ENCODE results near the gene IFIT1. TPM values are rescaled to one million over a fixed set of nuclear protein-coding genes. Genes with fewer than 3 reads are reported as not detected.
"Not testable (repeated sequence)": the region's sequence is repeated elsewhere in the genome, so short reads cannot be mapped to it uniquely, and the experiment has no call there.

IFIT1 gene
- polyA plus RNA-seq, 3 donors = 19.1 to 22.9 (median 20.9) TPM

DNA sequence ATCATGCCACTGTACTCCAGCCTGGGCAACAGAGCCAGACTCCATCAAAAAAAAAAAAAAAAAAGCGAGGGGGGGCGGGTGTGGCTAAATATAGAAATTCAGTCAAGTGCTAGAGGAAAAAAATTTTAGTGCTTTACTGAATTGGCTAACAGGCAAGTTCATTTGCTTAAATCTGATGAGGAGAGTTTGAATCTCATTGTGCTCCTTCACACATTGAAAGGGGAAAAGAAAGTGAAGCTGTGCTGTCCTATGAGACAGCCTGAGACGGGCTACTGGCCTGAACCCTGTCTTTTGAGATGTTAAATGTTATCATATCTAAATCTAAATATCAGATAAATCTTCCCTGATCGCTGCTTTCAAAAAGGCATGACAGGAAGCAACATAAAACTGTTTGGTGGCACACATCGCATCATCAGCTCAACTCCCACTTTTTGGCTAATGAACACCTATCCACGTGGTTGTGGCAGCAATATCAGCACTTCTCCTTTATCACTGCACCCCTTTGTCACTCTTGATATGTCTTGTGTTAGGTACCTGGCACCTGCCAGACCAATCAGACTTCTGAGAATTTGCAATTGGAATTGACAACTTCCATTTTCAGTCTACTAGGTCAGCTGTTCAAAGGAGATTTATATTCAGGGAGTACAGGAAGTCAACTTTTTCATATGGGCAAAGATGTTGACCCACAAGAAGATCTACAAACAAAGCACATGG lies 28.5 kb upstream of the IFIT1 start:
- no peak for DNase-seq (ENCODE audit: low read depth in 3 of 3, low spot score in 2 of 3)

DNA sequence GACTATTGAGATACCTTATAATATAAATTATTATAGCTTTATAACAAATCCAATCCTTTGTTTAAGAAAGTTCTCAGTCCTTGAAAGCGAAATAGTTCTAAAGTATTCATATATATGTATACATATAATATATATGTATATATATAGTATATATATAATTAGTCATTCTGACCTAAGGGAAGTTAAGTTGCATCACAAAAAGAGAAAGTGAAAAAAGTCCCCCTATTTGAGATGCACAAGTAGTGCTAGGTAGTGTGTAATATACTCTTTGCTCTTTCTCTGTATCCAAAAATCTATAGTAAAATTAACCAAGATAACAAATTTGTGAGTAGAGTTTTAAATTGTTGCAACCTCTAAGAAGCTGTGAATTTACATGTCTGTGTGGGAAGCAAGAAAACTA lies 27.9 kb upstream of the IFIT1 start:
- DNase-seq (ENCODE audit: low read depth in 3 of 3, low spot score in 2 of 3) = no peak

DNA sequence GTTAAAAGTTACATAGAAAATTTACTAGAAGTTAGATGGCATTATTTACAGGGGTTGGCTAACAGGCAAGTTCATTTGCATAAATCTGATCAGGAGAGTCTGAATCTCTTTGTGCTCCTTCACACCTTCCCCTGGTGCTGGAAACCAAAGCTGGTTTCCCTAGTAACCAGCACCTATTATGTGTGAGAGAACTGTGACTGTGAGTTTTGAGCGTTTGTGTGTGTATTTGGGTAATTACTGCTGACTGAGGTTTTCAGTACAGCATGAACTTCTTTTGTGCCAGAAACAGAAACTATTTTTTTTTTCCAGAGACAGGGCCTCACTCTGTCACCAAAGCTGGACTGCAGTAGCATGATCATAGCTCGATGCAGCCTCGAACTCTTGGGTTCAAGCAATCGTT lies 24.9 kb upstream of the IFIT1 start:
- DNase-seq (ENCODE audit: low read depth in 3 of 3, low spot score in 2 of 3) = no peak

DNA sequence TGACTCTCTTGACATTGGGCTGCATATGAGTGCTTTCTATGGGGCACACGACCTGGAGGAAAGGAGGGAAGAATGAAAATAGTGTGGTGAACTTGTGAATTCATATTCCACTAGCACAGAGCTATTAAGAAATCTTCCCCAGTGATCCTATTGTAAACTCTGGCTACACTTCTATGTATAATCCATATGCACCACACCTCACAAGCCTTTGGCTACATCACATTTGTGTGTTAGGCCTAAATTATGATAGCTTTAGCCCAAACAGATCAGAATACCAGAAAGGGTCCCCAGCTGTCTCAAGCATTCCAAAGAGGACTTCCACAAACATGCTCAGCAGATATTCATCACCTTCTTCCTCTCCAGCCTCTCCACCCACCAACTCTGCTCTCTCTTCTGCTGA lies 24.3 kb upstream of the IFIT1 start:
- DNase-seq (ENCODE audit: low read depth in 3 of 3, low spot score in 2 of 3) = no peak

DNA sequence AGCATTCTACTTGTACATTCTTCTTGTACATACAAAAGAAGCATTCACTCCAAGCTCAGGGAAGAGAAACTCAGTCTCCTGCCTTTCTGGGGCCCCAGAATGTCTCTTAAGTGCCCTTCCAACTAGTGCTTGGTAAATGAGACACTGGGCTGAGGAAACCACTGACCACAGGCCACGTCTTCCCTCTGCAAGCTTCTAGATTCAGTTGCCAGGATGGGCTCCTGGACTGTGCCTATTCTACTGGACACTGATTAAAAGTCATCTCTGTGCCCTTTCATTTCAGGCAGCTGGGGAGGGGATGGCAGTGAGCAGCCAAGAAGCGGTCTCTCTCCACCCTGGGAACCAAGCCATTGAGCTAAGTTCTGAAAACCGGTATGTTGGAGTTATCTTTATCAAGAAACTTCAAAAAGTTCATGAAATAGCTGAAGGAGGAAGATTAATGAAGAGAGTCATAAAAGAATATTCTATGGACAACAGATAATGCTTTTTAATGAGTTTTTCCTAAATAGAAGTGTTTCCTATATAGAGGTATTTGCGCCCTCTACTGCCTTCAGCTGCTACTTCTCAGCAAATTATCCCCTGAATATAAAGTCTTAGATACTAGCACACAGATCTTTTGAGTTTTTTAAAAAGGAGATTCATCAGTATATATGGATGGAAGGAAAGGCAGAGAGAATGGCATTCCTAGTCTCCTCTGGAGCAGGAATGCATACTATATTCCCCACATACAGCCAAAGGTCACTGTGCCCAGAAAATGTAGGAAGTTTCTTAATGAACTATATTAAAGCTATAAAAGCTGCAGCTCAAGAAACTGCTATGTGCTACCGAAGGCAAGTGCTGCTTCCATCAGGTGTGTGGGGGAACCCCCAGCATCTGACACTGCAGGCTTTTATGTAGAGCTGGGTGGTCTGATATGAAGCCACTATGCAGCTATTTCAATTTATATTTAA lies 23.0 kb upstream of the IFIT1 start:
- DNase-seq (ENCODE audit: low read depth in 3 of 3, low spot score in 2 of 3) = no peak

DNA sequence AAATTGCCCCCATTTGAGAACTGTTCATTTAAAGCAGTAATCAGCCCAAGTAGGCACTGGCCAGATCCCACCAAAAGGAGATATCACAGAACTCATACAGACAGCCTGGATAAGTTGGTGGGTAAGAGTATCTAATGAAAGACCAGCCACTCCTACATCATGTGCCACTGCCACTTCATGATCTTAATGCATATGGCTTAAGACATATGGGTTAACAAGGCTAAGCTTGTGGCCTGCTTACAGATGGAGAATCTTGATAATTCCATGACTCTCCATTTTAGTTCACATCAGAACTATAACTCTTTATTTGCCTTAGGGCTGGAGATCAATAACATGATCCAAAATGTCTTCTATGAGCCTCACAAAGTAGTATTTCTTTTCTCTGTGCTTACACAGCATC lies 21.3 kb upstream of the IFIT1 start:
- no peak for DNase-seq (ENCODE audit: low read depth in 3 of 3, low spot score in 2 of 3)

DNA sequence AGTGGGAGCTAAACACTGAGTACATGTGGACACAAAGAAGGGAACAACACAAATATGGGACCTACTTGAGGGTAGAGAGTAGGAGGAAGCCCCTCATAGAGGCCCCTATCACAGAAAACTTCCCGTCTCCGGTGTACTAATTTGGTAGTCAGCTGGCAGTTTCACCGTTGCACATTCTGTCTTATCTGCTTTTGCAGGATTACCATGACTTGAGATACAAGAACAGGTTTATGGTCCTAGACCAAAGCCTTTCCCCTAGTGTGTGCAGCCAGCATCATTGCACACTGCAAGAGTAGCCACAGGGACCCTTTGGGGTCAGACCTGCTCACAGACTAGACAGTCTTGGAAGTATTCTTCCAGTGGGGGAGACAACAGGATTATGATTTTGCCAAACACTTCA lies 20.4 kb upstream of the IFIT1 start:
- DNase-seq (ENCODE audit: low read depth in 3 of 3, low spot score in 2 of 3) = no peak

DNA sequence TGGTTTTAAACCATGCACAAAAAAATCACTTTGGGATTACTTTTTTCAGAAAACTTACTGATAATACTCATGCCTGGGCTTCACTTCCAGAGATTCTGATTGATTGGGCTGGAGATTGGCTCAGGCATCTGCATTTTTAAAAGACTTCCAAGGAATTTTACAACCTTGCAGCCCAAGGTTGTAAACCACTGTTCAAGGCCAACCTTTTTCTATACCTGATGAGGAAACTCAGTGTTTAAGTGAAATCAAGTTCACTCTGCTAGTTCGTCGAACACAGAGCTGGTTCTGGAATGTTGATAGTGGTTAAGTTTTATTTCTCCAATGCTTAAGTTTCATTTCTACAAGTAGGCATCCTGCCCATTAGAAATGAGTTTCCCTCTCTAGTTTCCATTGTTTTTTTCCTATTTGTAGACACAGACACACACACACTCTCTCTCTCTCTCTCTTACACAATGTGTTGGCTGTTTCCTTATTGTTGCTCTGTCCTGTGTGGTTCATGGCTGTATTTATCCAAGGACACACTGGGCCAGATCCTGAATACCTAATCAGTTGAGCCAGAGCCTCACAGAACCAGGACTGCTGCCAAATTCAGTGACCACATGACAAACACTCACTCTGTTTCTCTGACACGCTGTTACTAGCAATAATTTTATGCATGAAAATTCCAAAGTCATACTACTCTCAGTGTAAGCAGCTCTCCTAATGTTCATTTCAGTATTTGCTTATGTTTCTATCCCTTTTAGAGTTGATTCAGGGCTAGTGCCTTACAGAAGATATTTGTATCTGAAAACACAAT lies 18.3 kb upstream of the IFIT1 start:
- DNase-seq (ENCODE audit: low read depth in 3 of 3, low spot score in 2 of 3) = no peak

DNA sequence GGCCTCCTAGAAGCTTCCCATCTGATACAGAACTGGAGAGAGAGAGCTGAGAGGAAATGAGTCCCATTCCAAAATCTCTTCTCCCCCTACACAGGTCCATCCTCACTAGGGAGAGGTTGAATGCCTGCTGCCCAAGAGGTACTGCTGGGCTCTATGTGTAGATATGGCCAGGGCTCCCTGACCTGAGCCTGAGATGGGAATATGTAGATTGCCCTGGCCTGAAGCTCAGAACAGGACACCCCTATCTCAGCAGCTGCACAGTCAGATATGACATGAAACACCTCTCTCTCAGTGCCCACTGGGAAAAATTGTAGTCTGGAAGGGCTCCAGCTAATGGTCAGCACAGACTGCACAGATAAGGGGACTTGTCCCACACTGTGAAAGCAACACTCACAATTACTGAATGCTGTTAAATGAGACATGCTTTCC lies 17.7 kb upstream of the IFIT1 start:
- no peak for DNase-seq (ENCODE audit: low read depth in 3 of 3, low spot score in 2 of 3)

DNA sequence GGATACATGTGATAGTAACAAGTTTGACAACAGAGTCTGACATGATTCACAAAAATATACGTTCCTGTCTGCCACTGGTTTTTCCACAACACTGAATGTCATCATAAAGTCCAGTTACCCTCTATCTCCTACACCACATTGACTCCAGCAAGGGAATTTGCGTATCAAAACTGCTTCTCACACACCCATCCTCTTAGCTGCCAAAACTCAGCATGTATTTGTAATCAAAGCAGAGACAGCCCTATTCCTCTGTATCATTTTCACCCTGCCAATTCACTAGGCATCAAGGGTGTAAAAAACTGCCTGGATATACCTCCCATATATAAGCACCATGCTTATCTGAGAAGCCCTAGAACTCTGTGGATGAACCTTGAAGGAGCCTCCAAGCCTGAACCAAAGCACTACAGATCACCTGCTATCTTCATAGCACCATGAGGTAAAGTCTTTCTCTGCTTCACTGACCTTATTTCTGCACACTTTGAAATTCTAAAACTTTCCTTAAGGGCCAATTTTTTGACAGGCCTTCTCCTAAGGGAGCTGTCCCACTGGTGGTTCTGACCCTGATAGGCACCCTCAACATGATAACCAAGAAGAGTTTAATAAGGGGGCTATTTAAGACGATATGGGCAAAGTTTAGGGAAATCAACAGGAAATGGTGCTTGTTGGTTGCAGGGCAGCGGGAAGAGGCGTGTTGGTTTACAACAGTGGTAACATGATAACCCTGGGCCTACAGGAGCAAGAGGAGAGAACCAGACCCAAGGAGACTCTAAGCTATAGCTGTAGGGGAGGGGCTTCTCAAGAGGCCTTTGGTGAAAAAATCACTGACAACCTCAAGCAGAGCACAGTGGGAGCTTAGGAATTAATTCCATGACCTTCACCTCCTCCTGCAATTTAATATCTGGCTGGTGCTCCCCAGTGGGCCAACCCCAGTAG lies 14.5 kb upstream of the IFIT1 start, which contains the start of gene IFIT1B:
Gene IFIT1B (plus strand): TSS at position 352 of the 933 bp plus-strand sequence. CDS start 80 bp downstream, at position 432.
- no peak for DNase-seq (ENCODE audit: low read depth in 3 of 3, low spot score in 2 of 3)

DNA sequence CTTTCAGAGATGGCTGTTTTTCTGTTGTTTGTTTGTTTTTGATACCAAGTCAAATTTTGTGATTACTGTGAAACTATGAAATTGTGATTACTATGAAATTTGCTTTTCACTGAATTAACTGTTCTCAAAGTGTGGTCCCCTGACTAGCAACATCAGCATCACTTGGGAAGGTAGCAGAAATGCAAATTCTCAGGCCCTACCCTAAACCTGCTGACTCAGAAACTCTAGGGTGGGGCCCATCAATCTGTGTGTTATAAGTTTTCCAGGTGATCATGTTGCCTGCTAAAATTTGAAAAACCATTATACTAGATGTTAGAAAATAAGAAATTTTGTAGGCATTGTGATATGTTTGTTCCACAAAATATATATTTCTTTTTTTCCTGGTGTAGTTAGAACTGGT lies 13.3 kb upstream of the IFIT1 start:
- no peak for DNase-seq (ENCODE audit: low read depth in 3 of 3, low spot score in 2 of 3)

DNA sequence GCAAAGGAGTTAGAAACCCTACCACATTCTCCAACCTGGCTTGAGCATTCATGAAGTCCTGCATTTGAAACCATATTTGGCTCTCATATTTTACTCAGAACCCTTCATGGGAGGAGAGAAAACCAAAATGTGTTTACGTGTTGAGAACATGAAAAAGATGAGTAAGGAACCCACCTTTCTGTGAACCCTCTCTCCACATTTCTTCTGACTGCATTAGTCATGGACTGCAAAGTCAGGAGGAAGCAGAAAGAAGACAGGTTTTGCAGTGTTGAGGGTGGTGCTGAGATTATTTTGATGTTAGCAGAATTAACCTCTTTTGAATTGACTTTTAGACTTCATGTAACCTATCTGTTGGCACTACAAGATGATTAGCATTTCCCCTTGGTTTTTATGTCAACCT lies 9.7 kb upstream of the IFIT1 start:
- no peak for DNase-seq (ENCODE audit: low read depth in 3 of 3, low spot score in 2 of 3)

DNA sequence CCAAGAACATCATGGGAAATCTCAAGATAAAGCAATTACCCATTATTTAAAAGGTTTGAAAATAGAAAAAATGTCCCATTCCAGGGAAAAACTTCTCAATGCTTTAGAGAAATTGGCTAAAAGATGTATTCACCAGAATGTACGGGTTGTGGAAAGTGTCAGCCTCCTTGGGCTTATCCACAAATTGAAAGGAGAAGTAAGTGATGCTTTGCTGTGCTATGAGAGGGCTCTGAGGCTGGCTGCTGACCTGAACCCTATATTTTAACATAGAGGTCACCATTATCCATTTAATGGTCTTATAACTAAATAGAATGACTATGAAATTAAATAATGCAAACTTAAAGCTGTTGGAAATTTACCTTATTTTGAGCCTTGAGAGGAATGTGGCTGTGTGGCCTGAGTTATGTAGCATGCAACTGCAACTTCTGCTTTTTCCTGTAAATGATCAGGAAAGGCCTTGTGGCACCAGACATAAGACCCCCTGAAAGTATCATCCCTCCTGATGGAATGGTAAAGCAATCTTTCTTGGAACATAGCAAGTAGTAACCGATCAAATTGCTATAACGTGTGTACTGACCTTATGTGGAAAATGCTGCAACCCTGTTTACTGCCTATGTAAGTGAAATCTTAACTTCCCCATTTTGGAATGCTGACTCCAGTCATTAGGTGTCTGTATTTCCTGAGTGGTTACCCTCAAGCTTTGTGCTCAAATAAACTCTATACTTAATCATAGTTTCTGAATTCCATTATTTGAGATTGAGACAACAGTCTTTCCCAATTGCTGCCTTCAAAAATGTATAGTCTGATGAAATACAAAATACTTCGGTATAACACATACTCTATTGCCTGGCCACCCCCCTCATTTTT lies 7.7 kb upstream of the IFIT1 start:
- DNase-seq (ENCODE audit: low read depth in 3 of 3, low spot score in 2 of 3) = no peak

DNA sequence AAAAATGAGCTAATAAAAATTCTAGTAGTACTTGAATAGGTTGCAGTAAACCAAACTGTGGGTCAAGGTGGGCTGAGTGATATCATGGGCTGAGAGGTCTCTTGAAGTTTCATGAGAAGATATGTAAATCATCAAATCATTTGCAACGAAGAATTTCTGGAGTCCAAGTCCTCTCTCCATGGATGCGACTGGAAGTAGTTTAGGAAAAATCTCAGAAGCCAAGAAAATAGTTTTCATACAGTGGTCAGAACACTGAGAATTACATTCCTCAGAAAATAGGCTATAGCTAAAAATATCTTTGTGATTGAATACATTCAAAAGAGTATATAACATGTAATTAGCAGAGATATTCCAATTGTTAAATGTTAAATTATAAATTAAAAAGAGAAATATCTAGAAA lies 3.6 kb upstream of the IFIT1 start:
- no peak for DNase-seq (ENCODE audit: low read depth in 3 of 3, low spot score in 2 of 3)

DNA sequence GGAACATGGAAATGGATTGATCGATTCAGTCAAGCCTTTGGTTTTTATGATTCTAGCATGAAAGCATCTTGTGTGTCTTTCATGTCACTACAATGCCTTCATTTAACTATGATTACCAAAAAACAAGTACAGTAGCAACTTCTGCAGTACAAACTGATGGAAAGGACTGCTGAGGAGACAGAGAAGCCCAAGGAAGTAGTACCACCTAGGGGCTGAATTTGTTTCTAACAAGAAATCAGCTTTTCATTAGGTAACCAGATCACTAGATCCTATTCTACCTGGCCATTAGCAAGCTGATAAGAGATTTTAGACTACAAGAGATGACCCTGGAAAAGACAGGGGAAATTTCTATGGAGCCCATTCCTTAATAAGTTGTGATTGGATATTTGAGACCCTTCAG lies 3.2 kb upstream of the IFIT1 start:
- no peak for DNase-seq (ENCODE audit: low read depth in 3 of 3, low spot score in 2 of 3)

DNA sequence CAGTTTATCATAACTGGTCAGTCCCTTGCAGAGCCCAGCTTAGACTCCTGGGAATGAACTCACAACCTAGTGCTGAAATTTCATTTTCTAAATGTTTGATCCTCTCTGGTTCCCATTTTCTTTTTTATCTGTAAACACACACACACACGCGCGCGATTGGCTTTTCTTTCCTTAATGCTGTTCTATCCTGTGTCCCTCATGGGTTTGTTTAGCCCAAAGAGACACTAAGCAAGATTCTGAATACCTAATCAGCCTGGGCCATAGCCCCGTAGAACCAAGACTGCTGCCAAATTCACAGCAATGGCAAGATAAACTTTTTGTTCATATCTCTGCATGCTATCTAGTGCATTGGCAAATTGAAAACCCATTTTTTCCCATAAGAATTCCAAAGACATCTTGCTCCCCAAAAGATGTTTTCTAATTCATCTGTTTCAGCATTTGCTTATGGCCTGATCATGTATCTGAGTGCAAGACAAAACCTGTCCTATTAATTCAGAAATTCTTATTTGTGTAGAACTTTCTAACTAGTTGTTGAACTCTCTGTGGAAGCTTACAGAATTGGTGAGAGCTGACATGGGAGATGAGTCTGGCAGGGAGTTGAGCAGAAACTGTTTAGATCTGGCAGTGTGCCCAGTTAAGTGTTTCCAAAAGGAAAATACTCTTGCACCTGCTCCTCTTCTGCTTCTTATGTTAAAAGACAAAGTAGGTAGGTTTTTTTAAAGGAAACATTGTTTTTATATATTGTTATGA lies 1.8 kb upstream of the IFIT1 start:
- DNase-seq (ENCODE audit: low read depth in 3 of 3, low spot score in 2 of 3) = no peak

DNA sequence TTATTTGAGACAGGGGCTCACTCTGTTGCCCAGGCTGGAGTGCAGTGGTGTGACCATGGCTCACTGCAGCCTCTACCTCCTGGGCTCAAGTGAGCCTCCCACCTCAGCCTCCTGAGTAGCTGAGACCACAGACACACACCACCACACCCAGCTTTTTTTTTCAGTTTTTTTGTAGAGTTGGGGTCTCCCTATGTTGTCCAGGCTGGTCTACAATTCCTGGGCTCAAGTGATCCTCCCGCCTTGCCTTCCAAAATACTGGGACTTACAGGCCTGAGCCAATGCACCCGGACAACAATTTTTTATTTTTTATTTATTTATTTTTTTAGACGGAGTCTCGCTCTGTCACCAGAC lies 1.2 kb upstream of the IFIT1 start:
- DNase-seq (ENCODE audit: low read depth in 3 of 3, low spot score in 2 of 3) = not testable (repeated sequence)

DNA sequence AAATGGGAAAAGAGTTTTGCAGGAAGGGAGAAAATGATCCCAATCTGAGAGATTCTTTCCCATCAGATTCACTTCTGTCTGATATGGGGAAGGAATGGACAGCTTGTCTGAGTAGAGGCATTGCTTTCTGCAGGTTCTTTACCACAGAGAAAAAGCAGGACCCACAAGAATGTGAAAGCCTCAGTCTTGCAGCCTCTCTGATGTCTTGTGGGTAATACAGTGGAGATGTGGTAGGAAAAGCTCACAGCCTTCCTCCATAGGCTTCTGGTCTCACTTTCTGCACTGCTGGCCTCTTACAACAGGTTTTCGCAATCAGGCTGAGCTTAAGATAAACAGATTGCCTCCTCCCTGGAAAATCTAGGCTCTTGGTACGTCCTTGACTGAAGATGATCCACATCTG lies 551 bp downstream of the IFIT1 start:
- no peak for DNase-seq (ENCODE audit: low read depth in 3 of 3, low spot score in 2 of 3)
